Motor neuron (in vitro differentiated cells): Measurements from ENCODE around the gene PDIA6. TPM values are rescaled to one million over a fixed set of nuclear protein-coding genes. Genes with fewer than 3 reads are reported as not detected.
A peak's percentile ranks its signal among the peaks of the same experiment; 100 is the strongest.
"Not testable (repeated sequence)": the region's sequence is repeated elsewhere in the genome, so short reads cannot be mapped to it uniquely, and the experiment has no call there.

Experiments used
- ATAC-seq, 8 experiments: fragments of 200-7000 bp; cut with Tn5 transposase; replicated peaks in 6 of 8; 2 replicates each; pipeline ENCODE4 v1.8.0; 2021; ENCODE audit warnings: mild to moderate bottlenecking in 8 of 8, moderate library complexity in 8 of 8
- H3K27ac ChIP-seq, 2 donors: fragments of 250-450 bp; sonication (Bioruptor Pico); 2 replicates each; pipeline ENCODE4 v1.9.0; 2021; ENCODE audit warnings: antibody characterized with exemption in 2 of 2, mild to moderate bottlenecking in 2 of 2, moderate library complexity in 1 of 2
- H3K4me1 ChIP-seq, 2 donors: fragments of 250-450 bp; sonication (Bioruptor Pico); replicated peaks in 1 of 2; 2 replicates each; pipeline ENCODE4 v1.6.1; 2021; ENCODE audit warnings: antibody characterized with exemption in 2 of 2, mild to moderate bottlenecking in 2 of 2, moderate library complexity in 1 of 2
- H3K4me3 ChIP-seq, 5 donors: fragments of 250-450 bp; sonication (Bioruptor Pico); 2 replicates each; pipeline ENCODE4 v1.9.0; 2021; ENCODE audit warnings: antibody characterized with exemption in 5 of 5, mild to moderate bottlenecking in 5 of 5, moderate library complexity in 4 of 5
- WGBS, 10 experiments: fragments of 450-650 bp; shearing (Covaris generic); methylation state at CpG; one replicate each; pipeline ENCODE4 v1.0.0; 2022; 5-methylcytosine and 5-hydroxymethylcytosine counted together
- in situ Hi-C, 9 experiments: fragments of 400-800 bp; cut with MboI; loops; one replicate each; pipeline ENCODE4 v1.15.0; 2021; ENCODE audit warnings: low sequenced_read_pairs in 9 of 9, low pct_unique_long_range_greater_than_20kb in 2 of 9; ENCODE audit not compliant: unreplicated experiment in 9 of 9
- total RNA-seq, 8 experiments: library from RNA; unstranded; fragments of 300-600 nt; gene quantifications; 2 replicates each; pipeline versions ENCODE4 v1.2.3 to v1.2.4, GENCODE V29; 2022

Gene PDIA6
- total RNA-seq, 8 experiments from 2014 or later, result 114 to 290 (median 147) TPM

DNA sequence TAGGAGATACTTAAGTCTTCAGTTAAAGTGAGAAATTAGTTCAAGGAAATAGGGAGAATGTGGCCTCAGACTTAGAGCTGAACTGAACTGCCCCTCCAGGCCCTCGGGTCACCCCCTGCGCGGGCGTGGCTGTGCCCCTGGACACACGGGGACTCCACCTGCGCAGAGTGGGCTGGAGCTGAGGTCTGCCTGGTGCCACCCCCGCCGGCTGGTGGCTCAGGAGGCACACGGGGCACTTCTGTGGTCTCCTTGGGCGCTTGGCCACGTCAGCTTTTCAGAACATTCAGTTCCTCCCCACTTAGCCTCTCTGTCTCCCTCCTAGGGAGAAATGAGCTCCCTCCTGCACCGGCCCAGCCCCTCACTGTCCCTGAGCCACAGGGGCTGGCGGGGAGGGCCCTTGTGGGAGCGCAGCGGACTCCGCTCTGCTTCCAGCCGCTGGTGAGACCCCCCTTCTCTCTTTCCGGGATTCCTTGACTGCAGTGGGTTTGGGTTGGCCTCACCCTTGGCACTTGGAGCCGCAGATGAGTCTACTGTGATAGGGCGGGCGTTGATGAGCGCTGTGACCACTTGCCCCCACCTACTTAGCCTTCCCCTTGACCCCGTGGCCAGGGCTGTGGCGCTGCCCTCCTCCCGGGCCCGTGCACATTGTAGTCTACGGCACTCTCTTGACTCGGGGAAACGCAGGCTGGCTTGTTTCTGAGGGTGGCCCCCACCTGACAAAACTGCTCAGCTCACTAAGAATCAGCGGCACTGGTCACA is 18.2 kb upstream of the PDIA6 start:
- 20 to 93% (median 80%) methylated on average over 2 to 7 of the region's 30 CpGs; no CpG with 5 or more reads in 3 of the 10 experiments for WGBS, 10 experiments
- H3K4me3 ChIP-seq, result no peak overlapping the region
- in situ Hi-C loops, result loop anchor here (5.0 to 25.0 kb wide), 6 partner anchors 281 to 756 kb away; a partner anchor contains a TSS
- no peak overlapping the region for H3K27ac ChIP-seq
- peaks cover 19 to 23% of the 10 kb centered on the region in 2 donors for H3K4me1 ChIP-seq
- no peak for ATAC-seq

DNA sequence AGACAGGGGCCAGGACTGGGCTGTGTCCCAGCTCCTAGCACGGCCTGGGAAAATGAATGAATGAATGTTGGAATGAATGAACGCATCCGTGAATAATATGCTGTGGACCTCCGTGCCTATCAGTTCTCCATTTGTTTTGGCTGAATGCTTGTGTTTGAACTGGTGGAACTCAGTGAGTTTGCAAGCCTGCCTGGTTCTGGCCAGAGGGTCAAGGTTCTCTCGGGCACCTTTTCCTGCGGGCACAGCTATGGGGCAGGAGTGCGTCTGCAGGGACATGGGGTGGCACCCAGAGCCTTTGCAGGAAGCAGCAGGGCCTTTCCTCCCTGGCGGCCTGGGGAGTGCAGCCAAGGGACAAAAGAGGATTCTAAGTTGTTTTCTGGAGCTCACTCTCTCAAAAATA is 17.6 kb upstream of the PDIA6 start:
- no peak for ATAC-seq
- Histone ChIP-seq H3K27ac (no peak overlapping the region), H3K4me3 (no peak overlapping the region), H3K4me1 (peaks cover 19 to 23% of the 10 kb centered on the region in 2 donors)
- WGBS, 10 experiments, result 74 to 100% (median 87%) methylated on average over 2 to 7 of the region's 8 CpGs; no CpG with 5 or more reads in 5 of the 10 experiments
- in situ Hi-C loops, result loop anchor here (5.0 to 25.0 kb wide), 6 partner anchors 282 to 757 kb away; a partner anchor contains a TSS

DNA sequence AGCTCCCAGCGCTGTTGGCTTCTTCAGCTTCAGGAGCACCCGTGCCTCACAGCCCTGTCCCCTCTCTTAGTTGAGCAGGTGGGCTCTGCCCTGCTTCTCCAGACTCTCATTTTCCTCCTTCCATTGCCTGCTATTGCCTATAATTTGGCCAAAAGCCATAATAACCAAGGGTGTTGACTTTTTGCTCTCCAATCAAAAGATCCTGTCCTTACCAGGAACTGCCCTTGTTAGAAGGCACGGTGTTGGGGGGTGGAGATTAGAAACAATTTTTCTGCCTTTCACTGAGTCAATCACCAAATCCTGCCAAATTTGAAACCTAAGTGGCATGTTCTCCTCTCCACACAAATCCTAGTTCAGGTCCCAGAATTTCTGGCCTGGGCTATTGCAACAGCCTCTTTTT is 16.7 kb upstream of the PDIA6 start:
- 0 to 100% (median 83%) methylated on average over 1 to 3 of the region's 3 CpGs; no CpG with 5 or more reads in 1 of the 10 experiments for WGBS, 10 experiments
- no peak for ATAC-seq
- Histone ChIP-seq H3K4me3 (no peak overlapping the region), H3K27ac (no peak overlapping the region), H3K4me1 (peaks cover 18 to 21% of the 10 kb centered on the region in 2 donors)
- in situ Hi-C loops, result loop anchor here in 4 of 9 experiments (25.0 kb wide), 4 partner anchors 283 to 758 kb away; a partner anchor contains a TSS

DNA sequence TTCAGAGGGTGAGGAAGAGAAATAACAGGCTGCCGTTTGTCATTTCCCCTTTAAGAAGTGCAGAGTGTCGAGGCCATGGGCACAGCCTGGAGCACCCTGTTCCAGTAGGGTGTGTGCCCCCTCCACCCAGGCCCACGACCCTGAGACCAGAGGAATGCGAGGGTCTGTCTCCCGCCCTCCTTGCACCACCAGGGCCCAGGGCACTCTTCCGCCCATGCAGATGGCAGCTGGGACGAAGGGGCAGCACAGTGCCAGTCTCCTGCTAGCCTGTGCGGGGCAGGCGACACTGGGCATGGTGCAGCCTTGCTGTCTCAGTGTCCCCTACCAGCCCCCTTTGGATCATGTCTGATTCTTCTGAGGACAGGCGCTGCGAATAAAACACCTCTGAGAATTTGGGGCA is 15.8 kb upstream of the PDIA6 start:
- WGBS, 10 experiments, result 80 to 100% (median 85%) methylated on average over 1 to 5 of the region's 11 CpGs; no CpG with 5 or more reads in 6 of the 10 experiments
- no peak overlapping the region for H3K27ac ChIP-seq

DNA sequence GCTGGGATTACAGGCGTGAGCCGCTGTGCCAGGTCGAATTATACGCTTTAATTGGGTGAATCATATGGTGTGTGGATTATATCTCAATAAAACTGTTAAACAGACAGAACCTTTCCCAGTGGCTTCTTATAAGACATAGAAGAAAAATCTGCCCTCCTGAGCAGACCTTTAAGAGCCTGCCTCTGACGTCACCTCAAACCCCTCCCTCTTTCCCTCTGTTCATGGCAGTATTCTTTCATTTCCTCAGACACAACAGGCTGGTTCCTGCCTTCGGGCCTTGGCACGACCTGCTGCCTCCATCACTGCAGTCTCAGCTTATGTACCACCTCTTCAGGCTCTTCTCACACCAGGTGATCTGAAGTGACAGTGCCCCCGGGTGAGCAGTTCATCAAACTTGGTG is 14.0 kb upstream of the PDIA6 start:
- Histone ChIP-seq H3K4me3 (no peak overlapping the region), H3K27ac (no peak overlapping the region), H3K4me1 (peaks cover 0 to 7% of the 10 kb centered on the region in 2 donors)
- ATAC-seq, result no peak
- in situ Hi-C loops, result loop anchor here in 4 of 9 experiments (25.0 kb wide), 4 partner anchors 286 to 761 kb away; a partner anchor contains a TSS
- WGBS, 10 experiments, result 40 to 100% (median 74%) methylated on average over 1 to 4 of the region's 8 CpGs; no CpG with 5 or more reads in 4 of the 10 experiments

More for the DNA sequence above, 15.8 kb upstream of the PDIA6 start:
- no peak overlapping the region for H3K4me3 ChIP-seq
- peaks cover 9 to 13% of the 10 kb centered on the region in 2 donors for H3K4me1 ChIP-seq
- ATAC-seq, result no peak
- in situ Hi-C loops, result loop anchor here in 4 of 9 experiments (25.0 kb wide), 4 partner anchors 284 to 759 kb away; a partner anchor contains a TSS

DNA sequence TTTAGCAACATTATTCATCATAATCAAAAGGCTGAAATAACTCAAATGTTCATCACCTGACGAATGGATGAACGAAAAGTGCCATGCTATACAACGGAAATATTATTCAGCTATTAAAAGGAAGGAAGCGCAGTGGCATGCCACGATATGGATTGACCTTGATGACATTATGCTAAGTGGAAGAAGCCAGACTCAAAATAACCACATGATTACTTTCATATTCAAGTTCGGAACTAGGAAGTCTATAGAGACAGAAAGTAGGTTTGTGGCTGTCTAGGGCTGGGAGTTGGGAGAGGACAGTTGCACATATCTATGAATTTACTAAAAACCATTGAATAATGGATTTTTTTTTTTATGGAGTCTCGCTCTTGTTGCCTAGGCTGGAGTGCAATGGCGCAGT is 13.4 kb upstream of the PDIA6 start:
- ATAC-seq, result no peak
- in situ Hi-C loops, result loop anchor here in 4 of 9 experiments (25.0 kb wide), 4 partner anchors 286 to 761 kb away; a partner anchor contains a TSS
- H3K27ac ChIP-seq, result no peak overlapping the region
- no peak overlapping the region for H3K4me3 ChIP-seq
- peaks cover 2% of the 10 kb centered on the region in 2 donors for H3K4me1 ChIP-seq
- WGBS, 10 experiments, result 52 to 100% (median 91%) methylated on average over 3 to 7 of the region's 8 CpGs; no CpG with 5 or more reads in 1 of the 10 experiments

DNA sequence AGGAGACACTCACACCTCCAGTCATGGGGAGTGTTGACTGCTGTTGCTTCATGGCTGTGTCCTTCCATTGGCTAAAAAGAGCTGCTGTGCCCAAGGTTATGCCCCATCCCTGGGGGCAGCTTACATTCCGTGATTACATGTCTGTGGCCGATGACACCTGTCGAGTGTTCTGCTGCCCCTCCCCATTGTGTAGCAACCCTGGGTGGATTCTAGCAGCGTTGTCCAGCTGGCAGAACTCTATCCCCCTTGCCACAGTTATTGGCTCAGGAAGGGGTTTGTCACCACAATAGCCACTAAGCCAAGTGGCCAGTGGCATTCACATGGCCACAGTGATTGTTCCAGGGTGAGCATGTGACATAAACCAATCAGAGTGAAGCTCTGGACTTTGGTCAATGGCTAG is 11.6 kb upstream of the PDIA6 start:
- Histone ChIP-seq H3K27ac (no peak overlapping the region), H3K4me3 (no peak overlapping the region), H3K4me1 (peaks cover 0 to 2% of the 10 kb centered on the region in 2 donors)
- ATAC-seq, result no peak
- WGBS, 10 experiments, result 62 to 82% (median 80%) methylated on average over 1 to 4 of the region's 4 CpGs; no CpG with 5 or more reads in 7 of the 10 experiments
- in situ Hi-C loops, result no loop called here

DNA sequence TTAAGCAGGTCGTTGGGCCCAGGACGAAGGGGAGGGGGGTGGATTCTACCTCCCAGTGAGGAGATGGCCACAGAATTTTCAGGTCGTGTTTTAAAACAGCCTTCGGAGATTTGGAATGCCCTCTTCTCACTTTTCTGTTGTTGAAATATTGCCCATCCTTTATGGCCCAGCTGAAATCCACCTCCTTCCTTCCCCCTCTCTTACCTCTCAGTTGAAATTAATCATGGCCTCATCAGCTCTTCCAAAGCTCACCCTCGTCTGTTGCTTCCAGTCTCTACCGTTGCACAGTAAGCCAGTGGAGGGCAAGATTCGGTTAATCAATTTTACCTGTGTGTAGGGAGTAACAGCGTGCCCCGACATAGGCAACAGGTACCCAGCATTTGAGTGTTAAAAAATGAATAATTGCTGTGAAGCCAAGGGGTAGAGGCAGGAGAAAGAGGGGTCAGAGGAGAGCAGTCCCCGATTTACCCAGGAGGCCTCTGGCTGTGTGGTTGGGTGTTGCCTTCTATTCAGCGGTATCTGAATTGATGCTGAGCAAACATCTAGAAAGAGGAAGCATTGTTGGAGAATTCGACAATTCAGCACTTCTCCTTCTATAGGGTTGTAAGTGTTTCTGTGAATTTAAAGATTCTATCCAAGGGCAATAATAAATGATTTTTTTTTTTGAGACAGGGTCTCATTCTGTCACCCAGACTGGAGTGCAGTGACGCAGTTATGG is 8.6 kb upstream of the PDIA6 start:
- no peak overlapping the region for H3K27ac ChIP-seq
- WGBS, 10 experiments, result 33 to 83% (median 73%) methylated on average over 1 to 13 of the region's 13 CpGs; no CpG with 5 or more reads in 2 of the 10 experiments
- in situ Hi-C loops, result no loop called here
- H3K4me1 ChIP-seq, result peaks cover 0 to 2% of the 10 kb centered on the region in 2 donors
- no peak overlapping the region for H3K4me3 ChIP-seq
- peak in 1 of 8 experiments; percentile 44 for ATAC-seq

DNA sequence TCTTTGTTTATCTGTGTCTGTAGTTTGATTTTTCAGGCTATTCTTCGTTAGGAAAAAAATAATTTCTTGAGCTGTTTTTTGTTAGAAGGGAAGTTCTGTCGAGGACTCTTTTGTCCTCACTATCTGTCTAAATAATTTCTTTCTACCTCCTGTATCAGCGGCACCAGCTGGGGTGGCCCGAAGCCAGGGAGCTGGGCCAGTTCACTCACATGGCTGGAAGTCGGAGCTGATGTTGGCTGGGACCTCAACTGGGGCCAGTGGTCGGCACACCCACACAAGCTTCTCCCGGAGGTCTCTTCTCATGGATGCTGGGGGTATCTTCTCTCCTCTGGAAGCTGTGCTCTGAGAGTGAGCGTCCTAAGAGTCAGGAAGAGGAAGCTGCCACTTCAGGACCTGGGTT is 8.0 kb upstream of the PDIA6 start:
- 0 to 96% (median 76%) methylated on average over 2 to 7 of the region's 8 CpGs; no CpG with 5 or more reads in 3 of the 10 experiments for WGBS, 10 experiments

DNA sequence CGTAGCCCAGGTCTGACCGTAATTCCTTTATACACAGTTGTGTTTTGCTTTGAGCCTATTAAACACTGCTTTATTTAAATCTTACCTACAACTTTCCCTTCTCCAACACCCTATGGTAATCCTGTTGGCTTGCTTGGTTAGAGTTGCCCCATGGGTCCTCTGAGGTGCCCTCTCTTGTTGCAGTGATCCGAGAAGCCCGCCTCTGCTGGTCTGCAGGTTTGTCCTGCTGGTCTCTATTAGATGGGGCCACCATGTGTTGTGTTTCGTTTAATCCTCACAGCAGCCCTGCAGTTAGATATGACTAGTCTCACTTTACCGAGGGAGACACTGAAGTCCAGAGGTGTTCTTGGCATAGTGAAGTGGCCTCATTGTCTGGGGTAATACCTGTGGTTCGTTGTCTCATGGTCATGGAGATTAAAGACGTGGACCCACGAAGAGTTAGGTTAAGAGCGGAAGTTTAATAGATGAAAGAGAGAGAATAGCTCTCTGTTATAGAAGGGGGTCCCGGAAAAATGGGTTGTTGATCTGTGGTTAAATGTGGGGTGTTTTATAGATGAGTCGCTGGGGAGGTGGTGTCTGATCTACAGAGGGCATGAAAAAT is 7.2 kb upstream of the PDIA6 start:
- 20 to 100% (median 84%) methylated on average over 2 to 10 of the region's 12 CpGs; no CpG with 5 or more reads in 2 of the 10 experiments for WGBS, 10 experiments
- in situ Hi-C loops, result no loop called here
- no peak for ATAC-seq
- H3K27ac ChIP-seq, result no peak overlapping the region
- peaks cover 0 to 3% of the 10 kb centered on the region in 2 donors for H3K4me1 ChIP-seq
- no peak overlapping the region for H3K4me3 ChIP-seq

More for the DNA sequence above, 8.0 kb upstream of the PDIA6 start:
- ATAC-seq, result no peak
- Histone ChIP-seq H3K4me3 (no peak overlapping the region), H3K27ac (no peak overlapping the region), H3K4me1 (peaks cover 0 to 2% of the 10 kb centered on the region in 2 donors)
- in situ Hi-C loops, result no loop called here

DNA sequence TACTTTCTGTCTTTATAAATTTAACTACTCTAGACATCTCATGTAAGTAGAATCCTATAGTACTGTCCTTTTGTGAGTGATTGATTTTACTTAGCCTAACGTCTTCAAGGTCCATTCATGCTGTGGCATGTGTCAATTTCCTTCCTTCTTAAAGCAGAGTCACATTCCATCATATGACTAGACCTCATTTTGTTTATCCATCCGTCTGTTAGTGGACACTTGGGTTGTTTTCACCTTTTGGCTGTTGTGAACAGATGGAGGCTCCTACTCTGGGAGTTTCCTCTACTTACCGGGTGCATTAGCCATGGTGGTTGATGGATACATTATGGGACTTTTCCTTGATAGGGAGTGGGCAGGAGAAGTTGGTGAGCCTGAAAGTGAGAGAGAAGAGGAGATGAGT is 6.4 kb upstream of the PDIA6 start:
- 34 to 100% (median 62%) methylated on average over 1 to 3 of the region's 3 CpGs; no CpG with 5 or more reads in 2 of the 10 experiments for WGBS, 10 experiments
- H3K4me1 ChIP-seq, result peaks cover 6 to 12% of the 10 kb centered on the region in 2 donors
- no peak for ATAC-seq
- no peak overlapping the region for H3K27ac ChIP-seq
- H3K4me3 ChIP-seq, result no peak overlapping the region
- in situ Hi-C loops, result no loop called here

DNA sequence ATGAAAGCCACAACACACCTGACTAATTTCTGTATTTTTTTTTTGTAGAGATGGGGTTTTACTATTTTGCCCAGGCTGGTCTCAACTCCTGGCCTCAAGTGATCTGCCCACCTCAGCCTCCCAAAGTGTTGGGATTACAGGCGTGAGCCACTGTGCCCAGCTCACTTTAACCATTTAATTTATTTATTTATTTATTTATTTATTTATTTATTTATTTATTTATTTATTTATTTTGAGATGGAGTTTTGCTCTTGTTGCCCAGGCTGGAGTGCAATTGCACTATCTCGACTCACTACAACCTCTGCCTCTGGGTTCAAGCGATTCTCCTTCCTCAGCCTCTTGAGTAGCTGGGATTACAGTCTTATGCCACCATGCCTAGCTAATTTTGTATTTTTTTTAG is 5.7 kb upstream of the PDIA6 start:
- WGBS, 10 experiments, result 50 to 100% (median 86%) methylated on average over 1 to 3 of the region's 3 CpGs; no CpG with 5 or more reads in 2 of the 10 experiments
- H3K4me3 ChIP-seq, ATAC-seq, H3K27ac ChIP-seq, in situ Hi-C loops: not testable (repeated sequence)
- peaks cover 6 to 12% of the 10 kb centered on the region in 2 donors for H3K4me1 ChIP-seq
